DOHH2 (cell line): ENCODE measurements around the gene TMPRSS15.

ENCODE experiments used
- EZH2phosphoT487 ChIP-seq: fragments of 200-600 bp; sonication (generic); IDR thresholded peaks from 2 replicates; pipeline ENCODE4 v1.6.1; 2017; ENCODE audit warnings: borderline replicate concordance, mild to moderate bottlenecking, antibody characterized with exemption, low read length, moderate library complexity, mixed read lengths
- TF ChIP-seq, protein P1 (sequence below): fragments of 200-600 bp; sonication (generic); IDR thresholded peaks from one replicate; pipeline ENCODE4 v1.5.1; 2014; ENCODE audit warnings: antibody characterized with exemption, mild to moderate bottlenecking, low read depth, low read length; ENCODE audit not compliant: poor library complexity, severe bottlenecking

GRCh38 chr21:18253221-18253620 is 150.4 kb downstream of the TMPRSS15 start:
- TF ChIP-seq, protein P1, sequence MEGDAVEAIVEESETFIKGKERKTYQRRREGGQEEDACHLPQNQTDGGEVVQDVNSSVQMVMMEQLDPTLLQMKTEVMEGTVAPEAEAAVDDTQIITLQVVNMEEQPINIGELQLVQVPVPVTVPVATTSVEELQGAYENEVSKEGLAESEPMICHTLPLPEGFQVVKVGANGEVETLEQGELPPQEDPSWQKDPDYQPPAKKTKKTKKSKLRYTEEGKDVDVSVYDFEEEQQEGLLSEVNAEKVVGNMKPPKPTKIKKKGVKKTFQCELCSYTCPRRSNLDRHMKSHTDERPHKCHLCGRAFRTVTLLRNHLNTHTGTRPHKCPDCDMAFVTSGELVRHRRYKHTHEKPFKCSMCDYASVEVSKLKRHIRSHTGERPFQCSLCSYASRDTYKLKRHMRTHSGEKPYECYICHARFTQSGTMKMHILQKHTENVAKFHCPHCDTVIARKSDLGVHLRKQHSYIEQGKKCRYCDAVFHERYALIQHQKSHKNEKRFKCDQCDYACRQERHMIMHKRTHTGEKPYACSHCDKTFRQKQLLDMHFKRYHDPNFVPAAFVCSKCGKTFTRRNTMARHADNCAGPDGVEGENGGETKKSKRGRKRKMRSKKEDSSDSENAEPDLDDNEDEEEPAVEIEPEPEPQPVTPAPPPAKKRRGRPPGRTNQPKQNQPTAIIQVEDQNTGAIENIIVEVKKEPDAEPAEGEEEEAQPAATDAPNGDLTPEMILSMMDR = no peak
- no peak for TF ChIP-seq EZH2phosphoT487
